Omental fat pad (tissue), 4 donors: ENCODE data around the gene CMIP. TPM values are rescaled to one million over a fixed set of nuclear protein-coding genes. Genes with fewer than 3 reads are reported as not detected.
A peak's percentile ranks its signal among the peaks of the same experiment; 100 is the strongest.
"Not testable (repeated sequence)": the region's sequence is repeated elsewhere in the genome, so short reads cannot be mapped to it uniquely, and the experiment has no call there.

Source experiments
- ATAC-seq: fragments of 150-250 bp; one replicate; pipeline ENCODE4 v1.9.1; 2016; ENCODE audit warnings: mild to moderate bottlenecking, moderate library complexity; ENCODE audit not compliant: low FRiP score
- DNase-seq: peaks from one replicate; pipeline ENCODE4 v3.0.0-alpha.2; 2019; ENCODE audit warnings: low spot score
- CTCF ChIP-seq, 3 donors: fragments of 450-650 bp; IDR thresholded peaks; one replicate each; pipeline ENCODE4 v1.5.1; 2016 to 2017; ENCODE audit warnings: antibody characterized with exemption in 3 of 3, mild to moderate bottlenecking in 3 of 3, moderate library complexity in 2 of 3
- total RNA-seq, 4 donors: library from RNA; depleted of rRNA; stranded (reverse); fragments of >200 nt; gene quantifications; one replicate each; pipeline ENCODE4 v1.1.0, GENCODE V29; 2016

The CMIP gene
- total RNA-seq, 4 donors from 2014 or later = 15.8 to 52.8 (median 32.0) TPM

DNA sequence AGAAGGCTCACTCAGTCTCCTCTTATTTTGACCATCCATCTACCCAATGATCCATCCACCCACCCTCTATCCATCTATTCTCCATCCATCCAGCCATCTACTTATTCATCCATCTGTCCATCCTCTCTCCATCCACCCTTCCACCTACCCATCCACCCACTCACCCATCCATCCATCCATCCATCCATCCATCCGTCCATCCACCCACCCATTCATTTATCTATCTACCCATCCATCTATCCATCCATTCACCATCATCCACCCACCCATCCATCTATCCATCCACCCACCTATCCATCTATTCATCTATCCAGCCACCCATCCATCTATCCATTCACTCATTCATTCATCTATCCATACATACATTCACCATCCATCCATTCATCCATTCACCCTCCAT lies 288.7 kb downstream of the CMIP start:
- no peak for DNase-seq
- no peak for ATAC-seq
- TF ChIP-seq CTCF (IDR thresholded peaks at IDR 0.05) = no peak

- DNase-seq (no peak), ATAC-seq (no peak)
- TF ChIP-seq CTCF (IDR thresholded peaks at IDR 0.05) = no peak
These were observed 290.2 kb downstream of the CMIP start for GRCh38 chr16:81734632-81735434.

DNA sequence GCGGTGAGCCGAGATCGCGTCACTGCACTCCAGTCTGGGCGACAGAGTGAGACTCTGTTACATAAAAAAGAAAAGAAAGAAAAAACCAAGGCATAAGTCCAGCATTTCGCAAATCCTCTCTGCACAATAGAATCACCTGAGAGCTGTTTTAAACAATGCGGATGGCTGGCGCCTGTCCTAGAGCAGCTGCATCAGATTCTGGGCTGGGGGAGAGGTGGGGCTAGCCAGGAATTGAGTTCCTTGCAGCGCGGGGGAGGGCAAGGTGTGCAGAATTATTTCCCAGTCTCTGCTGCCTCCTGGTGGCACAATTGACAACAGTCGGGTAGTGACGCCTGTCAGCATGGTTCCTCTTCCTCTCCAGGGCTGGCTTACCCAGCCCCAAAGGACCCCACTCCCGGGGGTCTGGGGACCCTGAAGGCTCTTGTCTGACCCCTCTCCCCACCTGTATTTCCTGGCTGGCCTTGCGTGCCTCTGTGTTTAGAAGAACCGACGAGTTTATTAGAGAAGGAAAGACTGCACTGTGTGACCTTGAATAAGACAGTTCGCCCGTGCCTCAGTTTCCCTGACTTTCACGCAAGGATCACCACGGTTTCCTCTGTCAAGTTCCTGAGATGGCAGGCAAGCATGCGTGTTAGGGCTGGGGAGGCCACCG lies 293.4 kb downstream of the CMIP start:
- TF ChIP-seq CTCF (IDR thresholded peaks at IDR 0.05) = peak in 2 of 3 donors; percentile 17 to 55
- peak; percentile 83 for DNase-seq
- ATAC-seq = peak; percentile 67

GRCh38 chr16:81738783-81739496 lies 294.3 kb downstream of the CMIP start:
- TF ChIP-seq CTCF (IDR thresholded peaks at IDR 0.05) = no peak
- DNase-seq = no peak
- ATAC-seq = no peak

GRCh38 chr16:81739503-81739902 lies 294.9 kb downstream of the CMIP start:
- ATAC-seq = no peak
- TF ChIP-seq CTCF (IDR thresholded peaks at IDR 0.05) = no peak
- DNase-seq = no peak

- ATAC-seq = no peak
- TF ChIP-seq CTCF (IDR thresholded peaks at IDR 0.05) = no peak
- DNase-seq = no peak
These were observed 295.6 kb downstream of the CMIP start for GRCh38 chr16:81740169-81740568.

DNA sequence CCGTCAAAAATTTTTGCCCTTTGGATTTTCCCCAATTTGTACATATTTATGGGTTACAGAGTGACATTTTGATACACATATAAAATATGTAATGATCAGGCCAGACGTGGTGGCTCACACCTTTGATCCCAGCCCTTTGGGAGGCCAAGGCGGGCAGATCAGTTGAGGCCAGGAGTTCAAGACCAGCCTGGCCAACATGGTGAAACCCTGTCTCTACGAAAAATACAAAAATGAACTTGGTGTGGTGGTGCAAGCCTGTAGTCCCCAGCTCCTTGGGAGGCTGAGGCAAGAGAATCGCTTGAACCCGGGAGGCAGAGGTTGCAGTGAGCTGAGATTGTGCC lies 296.8 kb downstream of the CMIP start:
- ATAC-seq, DNase-seq: not testable (repeated sequence)
